NCI-H226 (cell line): ENCODE results near the gene PDE7B.

ENCODE experiments used
- DNase-seq: peaks from one replicate; pipeline ENCODE4 v3.0.0-alpha.2; 2015

PDE7B gene

GRCh38 chr6:135851442-135852271 is at the start of gene PDE7B:
Gene PDE7B, plus strand, starts transcription at chr6:135851701.
- peak; percentile 89 for DNase-seq

- DNase-seq, result no peak
Observed at GRCh38 chr6:135801755-135802465, 49.6 kb upstream of the PDE7B start.

- DNase-seq, result no peak
Observed at GRCh38 chr6:135810486-135810885, 41.0 kb upstream of the PDE7B start.

GRCh38 chr6:135811170-135811569 is 40.3 kb upstream of the PDE7B start:
- no peak for DNase-seq

GRCh38 chr6:135811644-135812526 is 39.6 kb upstream of the PDE7B start:
- peak; percentile 82 for DNase-seq

DNA sequence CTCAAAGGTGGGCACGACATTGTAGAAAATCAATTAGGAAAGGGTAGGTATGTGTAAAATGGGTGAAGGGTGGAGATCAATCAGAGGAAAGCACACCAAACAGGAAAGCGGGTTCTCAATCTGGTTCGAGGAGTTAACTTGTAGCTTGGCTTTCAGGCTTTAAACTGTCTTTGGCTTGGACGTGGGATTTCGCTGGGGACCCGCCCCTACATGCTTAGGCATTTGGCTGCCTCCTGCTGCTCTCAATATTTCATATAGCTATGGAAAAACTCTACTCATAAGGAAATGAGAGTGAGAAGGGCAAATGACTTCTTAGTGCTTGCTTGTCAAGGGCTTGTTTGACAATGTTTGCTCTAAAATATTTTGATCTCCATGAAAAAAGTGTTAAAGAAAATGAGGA is 38.1 kb upstream of the PDE7B start:
- no peak for DNase-seq

DNA sequence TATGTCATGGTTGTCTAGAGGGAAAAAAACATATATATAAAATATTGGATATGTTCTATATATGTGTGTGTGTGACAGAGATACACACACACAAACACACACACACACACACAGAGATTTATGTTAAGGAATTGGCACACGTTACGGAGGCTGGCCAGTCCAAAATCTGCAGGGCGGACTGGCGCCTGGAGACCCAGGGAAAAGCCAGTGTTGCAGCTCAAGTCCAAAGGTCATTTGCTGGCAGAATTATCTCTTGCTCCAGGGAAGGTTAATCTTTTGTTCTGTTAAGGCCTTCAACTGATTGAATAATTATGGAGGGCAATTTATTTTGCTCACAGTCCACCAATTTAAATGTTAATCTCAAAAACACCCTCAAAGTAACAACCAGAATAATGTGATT is 37.5 kb upstream of the PDE7B start:
- no peak for DNase-seq

DNA sequence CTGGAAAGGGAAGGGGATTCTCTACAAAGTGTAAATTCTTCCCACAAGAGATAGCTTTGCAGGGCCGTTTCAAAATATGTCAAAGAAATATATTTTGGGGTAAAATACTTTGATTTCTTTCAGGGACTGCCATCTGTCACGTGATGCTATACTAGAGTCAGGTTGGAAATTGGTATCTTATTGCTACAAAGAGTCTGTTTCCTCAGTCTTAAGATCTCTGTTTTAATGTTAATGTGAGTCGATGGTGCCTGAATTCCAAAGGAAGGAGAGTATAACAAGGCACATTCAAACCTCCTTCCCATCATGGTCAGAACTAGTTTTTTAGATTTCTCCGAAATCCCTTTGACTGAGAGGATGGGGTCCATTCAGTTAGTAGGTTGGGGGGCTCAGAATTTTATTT is 36.3 kb upstream of the PDE7B start:
- DNase-seq, result no peak

- no peak for DNase-seq
Observed at GRCh38 chr6:135817035-135817434, 34.5 kb upstream of the PDE7B start.

- DNase-seq, result no peak
Observed at GRCh38 chr6:135819665-135820064, 31.8 kb upstream of the PDE7B start.

- no peak for DNase-seq
Observed at GRCh38 chr6:135820340-135820739, 31.2 kb upstream of the PDE7B start.

GRCh38 chr6:135823851-135824250 is 27.6 kb upstream of the PDE7B start:
- DNase-seq, result no peak

- no peak for DNase-seq
Observed at GRCh38 chr6:135826236-135826804, 25.2 kb upstream of the PDE7B start.

DNA sequence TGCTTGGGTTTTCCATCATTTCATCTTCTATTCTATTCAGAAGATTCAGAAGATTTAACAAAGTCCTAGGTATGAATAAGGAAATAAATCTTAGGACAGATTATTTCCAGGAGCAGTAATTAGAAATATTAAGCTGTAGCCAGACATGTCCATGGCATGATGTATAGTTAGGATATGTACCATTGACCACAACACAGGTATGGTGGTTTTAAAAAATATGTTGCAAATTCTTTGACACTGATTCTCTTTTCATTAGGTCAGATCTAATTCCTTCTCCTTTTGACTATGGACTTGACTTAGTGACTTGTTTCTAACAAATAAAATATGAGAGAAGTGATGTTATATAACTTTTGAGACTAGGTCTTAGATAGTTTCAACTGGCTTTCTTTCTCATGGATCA is 23.5 kb upstream of the PDE7B start:
- DNase-seq, result no peak

- no peak for DNase-seq
Observed at GRCh38 chr6:135830452-135830881, 21.0 kb upstream of the PDE7B start.

DNA sequence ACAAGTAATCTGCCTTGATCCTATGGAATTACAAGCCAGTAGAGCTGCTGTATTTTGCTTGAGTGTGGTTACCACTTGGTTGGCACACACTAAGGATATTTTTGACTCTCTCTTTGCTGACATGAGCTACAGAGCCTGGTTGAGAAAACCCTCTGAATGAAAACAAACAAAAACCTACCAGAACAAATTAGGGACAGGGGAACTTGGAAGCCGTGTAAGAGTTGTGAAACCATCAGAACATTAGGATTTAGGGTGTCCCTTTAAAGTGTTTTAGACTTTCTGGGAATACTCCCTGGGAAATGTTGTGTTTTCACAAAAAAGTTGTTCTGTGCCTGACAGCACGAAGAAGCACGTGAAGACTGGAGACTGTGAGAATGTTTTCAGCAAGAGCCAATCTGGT is 20.5 kb upstream of the PDE7B start:
- DNase-seq, result no peak

DNA sequence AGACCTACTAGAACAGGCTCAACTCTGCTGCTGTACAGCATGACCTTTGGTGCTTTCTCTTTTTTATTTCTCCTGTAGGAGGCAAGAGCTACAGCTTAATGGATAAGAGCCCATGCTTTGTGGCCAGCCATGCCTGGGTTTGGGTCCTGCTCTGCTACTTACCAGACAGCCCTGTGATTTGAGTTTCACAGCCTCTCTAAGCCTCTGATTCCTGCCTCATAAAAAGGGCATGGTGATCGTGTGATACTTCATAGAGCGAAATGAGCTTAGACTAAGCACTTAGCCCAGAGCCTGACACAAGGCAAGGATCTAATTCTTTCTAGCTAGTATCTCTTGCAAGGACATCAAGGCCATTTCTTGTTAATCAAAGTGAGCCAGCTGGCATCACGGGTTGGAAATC is 19.3 kb upstream of the PDE7B start:
- no peak for DNase-seq

- DNase-seq, result no peak
Observed at GRCh38 chr6:135833771-135834170, 17.7 kb upstream of the PDE7B start.

GRCh38 chr6:135837735-135838449 is 13.6 kb upstream of the PDE7B start:
- no peak for DNase-seq

DNA sequence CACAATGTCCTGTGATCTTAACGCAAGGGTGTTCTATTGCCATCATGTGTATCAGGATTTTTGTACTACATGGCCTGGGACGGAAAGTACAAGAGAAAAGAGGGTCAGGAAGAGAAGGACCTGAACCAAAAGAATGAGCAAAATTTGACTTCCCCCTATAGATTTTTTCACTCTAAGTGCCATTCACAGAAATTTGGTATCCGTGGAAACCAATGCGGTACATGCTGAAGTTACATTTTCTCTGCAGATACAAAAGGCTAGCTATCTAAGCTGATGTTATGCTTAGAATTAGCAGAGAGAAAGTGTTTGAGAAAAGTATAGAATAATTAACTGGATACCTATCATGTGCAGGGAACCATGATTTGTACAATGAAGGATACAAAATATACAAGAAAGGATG is 12.4 kb upstream of the PDE7B start:
- DNase-seq, result no peak

DNA sequence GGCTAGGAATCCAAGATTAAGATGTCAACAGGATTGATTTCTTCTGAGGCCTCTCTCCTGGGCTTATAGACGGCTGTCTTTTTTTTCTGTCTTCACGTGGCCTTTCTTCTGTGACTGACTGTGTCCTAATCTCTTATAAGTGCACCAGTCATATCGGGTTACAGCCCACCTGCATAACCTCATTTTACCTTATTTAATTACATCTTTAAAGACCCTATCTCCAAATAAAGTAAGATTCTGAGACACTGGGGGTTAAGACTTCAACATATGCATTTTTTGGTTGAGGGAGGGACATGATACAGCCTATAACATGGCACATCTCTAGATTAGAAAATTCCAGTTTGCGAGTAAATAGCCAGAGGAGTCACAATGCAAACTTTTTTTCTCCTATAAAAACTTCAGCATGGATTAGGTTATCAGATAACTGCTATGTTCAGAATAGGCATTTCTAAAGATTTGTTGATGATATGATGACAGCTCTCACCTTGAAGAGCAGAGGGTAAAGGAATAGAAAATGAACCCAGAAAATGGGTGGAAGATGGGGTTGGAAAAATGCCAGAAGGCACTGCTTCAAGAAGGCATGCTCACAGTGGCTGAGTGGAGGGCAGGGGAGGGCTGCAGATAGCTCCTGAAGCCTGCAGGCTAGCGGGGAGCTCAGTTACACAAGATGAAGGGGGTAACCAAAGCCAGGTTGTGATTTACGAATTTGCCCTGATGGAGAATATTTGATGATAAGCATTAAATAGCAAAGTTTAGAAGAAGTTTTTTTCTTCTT is 8.7 kb upstream of the PDE7B start:
- no peak for DNase-seq

DNA sequence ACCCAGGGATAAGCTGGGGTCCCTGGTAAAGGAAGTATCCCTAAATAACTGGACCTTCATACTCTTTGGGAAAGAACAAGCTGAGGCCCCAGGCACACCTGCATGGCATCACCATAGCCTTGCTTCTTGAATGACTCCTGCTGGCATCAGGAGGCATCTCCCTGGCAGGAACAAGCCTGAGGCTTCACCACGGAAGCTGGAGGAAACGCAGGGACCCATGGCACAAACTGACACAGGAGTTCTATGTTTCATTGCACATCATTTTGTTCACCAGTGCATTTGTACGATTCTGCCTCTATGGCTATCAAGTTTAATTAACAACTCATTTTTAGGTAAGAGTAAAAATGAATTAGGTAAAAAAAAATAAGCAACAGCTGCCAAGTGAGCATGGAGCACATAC is 619 bp upstream of the PDE7B start:
- DNase-seq, result no peak
